Right lobe of liver (tissue), 4 donors: ENCODE measurements around the gene CACNB4.
"Not testable (repeated sequence)": the region's sequence is repeated elsewhere in the genome, so short reads cannot be mapped to it uniquely, and the experiment has no call there.

Source experiments
- POLR2A ChIP-seq: fragments of 450-650 bp; IDR thresholded peaks from one replicate; pipeline ENCODE4 v1.6.1; 2017; ENCODE audit warnings: antibody characterized with exemption, mild to moderate bottlenecking
- TF ChIP-seq, protein P1 (sequence below), 4 donors: fragments of 200-600 bp in 3 of 4; fragments of 450-650 bp in 1 of 4; IDR thresholded peaks; one replicate each; pipeline versions ENCODE4 v1.5.1 to v1.8.0; 2016 to 2022; ENCODE audit warnings: antibody characterized with exemption in 4 of 4, mild to moderate bottlenecking in 2 of 4
- donor health status: DM: no; HTN: no; CAD: no.
- donor health status: DM: no; HTN: no; CAD: no.
- donor health status: DM: no; HTN: yes; CAD: no.

DNA sequence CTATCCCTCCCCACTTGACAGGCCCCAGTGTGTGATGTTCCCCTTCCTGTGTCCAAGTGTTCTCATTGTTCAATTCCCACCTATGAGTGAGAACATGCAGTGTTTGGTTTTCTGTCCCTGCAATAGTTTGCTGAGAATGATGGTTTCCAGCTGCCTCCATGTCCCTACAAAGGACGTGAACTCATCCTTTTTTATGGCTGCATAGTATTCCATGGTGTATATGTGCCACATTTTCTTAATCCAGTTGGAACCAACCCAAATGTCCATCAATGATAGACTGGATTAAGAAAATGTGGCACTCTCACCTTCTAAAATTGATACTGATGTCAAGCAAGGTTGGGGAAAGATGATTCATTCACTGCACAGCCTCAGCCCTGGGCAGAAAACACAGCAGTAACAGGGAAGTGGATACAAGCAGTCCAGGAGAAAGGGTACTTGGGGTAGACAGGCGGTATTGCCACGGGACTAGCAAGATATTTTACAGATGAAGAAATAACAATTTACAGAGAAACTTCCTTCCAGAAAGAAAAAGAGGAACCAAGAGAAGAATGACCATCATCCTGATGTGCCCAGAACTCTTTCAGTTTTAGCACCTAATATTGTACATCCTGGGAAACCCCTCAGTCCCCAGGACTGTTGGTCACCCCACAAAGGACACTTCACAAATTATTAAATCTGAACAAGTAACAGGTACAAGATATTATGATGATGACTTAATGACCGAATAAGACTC lies 68.1 kb downstream of the CACNB4 start:
- TF ChIP-seq, protein P1, sequence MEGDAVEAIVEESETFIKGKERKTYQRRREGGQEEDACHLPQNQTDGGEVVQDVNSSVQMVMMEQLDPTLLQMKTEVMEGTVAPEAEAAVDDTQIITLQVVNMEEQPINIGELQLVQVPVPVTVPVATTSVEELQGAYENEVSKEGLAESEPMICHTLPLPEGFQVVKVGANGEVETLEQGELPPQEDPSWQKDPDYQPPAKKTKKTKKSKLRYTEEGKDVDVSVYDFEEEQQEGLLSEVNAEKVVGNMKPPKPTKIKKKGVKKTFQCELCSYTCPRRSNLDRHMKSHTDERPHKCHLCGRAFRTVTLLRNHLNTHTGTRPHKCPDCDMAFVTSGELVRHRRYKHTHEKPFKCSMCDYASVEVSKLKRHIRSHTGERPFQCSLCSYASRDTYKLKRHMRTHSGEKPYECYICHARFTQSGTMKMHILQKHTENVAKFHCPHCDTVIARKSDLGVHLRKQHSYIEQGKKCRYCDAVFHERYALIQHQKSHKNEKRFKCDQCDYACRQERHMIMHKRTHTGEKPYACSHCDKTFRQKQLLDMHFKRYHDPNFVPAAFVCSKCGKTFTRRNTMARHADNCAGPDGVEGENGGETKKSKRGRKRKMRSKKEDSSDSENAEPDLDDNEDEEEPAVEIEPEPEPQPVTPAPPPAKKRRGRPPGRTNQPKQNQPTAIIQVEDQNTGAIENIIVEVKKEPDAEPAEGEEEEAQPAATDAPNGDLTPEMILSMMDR (IDR thresholded peaks at IDR 0.05), result not testable (repeated sequence)
- TF ChIP-seq POLR2A, result not testable (repeated sequence)
